HG03442 (cell line): Measurements from ENCODE around the gene ATP6V1D.
"Not testable (repeated sequence)": the region's sequence is repeated elsewhere in the genome, so short reads cannot be mapped to it uniquely, and the experiment has no call there.

Experiments
- ATAC-seq: cut with Tn5 transposase; IDR thresholded peaks from one replicate; pipeline ENCODE4 v1.9.1; 2021; ENCODE audit warnings: mild to moderate bottlenecking, moderate library complexity; ENCODE audit not compliant: unreplicated experiment

ATP6V1D gene

GRCh38 chr14:67371247-67372148 lies 11.9 kb upstream of the ATP6V1D start:
- ATAC-seq: no peak

DNA sequence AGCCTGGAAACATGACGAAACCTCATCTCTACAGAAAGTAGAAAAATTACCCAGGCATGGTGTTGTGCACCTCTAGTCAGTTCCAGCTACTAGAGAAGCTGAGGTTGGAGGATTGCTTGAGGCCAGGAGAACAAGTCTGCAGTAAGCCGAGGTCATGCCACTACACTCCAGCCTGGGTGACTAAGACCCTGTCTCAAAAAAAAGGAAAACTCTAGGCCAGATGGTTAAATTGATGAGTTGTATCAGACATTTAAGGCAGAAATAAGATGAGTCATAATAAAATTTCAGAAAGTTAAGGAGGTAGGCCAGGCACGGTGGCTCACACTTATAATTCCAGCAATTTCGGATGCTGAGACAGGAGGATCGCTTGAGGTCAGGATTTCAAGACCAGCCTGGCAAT lies 11.2 kb upstream of the ATP6V1D start:
- ATAC-seq: no peak

- no peak for ATAC-seq
Observed at GRCh38 chr14:67365476-67365875, 5.9 kb upstream of the ATP6V1D start.

GRCh38 chr14:67360470-67361206 lies 1.0 kb upstream of the ATP6V1D start:
- ATAC-seq: peak; percentile 18

GRCh38 chr14:67358924-67359774 lies 455 bp downstream of the ATP6V1D start:
- ATAC-seq: peak; percentile 2

- ATAC-seq: no peak
Observed at GRCh38 chr14:67357969-67358354, 1.6 kb downstream of the ATP6V1D start.

DNA sequence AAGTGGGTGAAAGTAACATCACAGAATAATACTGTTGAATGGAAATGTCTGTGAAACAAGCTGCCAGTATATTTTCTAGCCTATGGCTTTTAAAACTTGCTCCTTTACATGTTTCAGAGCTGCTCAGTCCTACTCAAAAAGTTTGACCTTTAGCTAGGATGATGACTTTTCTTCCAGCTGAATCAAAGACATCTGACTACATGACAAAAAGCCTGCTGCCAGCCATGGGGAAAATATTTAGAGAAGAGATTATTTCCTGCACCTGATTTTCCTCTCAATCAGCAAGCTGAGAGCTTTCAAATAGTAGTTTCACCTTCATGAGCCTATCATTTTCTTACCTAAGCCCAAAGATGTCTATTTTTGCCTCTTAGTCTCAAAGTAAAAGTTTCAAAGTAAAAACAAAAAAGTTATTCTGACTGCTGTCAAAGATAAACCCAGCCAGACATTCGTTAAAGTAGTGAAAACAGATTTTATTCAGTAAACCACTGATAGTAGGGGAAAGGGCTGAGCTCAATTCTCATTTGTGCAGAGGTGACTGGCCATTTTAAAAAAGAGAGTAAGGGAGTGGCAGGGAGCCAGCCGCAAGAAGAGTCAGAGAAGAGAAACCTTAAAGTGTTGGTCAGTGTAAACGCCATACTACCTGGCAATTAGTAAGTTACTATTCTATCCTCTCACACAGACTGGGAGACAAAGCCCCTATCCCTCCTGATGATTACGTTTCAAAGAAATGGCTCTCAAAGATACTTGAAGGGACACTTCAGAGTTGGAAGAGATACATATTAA lies 2.2 kb downstream of the ATP6V1D start:
- no peak for ATAC-seq

GRCh38 chr14:67352055-67352454 lies 7.5 kb downstream of the ATP6V1D start:
- ATAC-seq: no peak

GRCh38 chr14:67345583-67345982 lies 14.0 kb downstream of the ATP6V1D start:
- ATAC-seq: no peak

DNA sequence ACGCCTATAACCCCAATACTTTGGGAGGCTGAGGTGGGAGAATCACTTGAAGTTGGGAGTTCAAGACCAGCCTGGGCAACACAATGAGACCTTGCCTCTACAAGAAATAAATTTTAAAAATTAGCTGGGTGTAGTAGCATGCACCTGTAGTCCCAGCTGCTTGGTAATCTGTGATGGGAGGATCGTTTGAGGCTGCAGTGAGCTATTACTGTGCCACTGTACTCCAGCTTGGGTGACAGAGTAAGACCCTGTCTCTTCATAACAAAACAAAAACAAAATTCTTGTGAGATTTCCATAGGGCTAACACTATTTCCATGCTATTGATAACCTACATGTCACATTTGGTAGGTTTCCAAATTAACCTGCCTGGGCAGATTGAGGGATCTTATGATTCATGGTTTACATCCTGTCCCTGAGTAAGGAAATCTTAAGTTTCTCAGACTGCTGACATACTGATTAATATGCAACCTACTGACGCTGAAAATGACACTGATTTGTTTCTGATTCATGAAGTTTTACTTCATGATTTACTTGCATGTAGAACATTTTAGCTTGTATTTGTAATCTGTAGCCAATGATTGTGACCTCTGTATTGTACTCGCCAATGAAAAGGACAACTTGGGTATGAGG lies 15.9 kb downstream of the ATP6V1D start:
- ATAC-seq: no peak

DNA sequence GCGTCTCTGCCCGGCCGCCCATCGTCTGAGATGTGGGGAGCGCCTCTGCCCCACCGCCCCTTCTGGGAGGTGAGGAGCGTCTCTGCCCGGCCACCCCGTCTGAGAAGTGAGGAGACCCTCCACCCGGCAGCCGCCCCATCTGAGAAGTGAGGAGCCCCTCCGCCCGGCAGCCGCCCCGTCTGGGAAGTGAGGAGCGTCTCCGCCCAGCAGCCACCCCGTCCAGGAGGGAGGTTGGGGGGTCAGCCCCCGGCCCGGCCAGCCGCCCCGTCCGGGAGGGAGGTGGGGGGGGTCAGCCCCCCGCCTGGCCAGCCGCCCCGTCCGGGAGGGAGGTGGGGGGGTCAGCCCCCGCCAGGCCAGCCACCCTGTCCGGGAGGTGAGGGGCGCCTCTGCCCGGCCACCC lies 18.4 kb downstream of the ATP6V1D start:
- not testable (repeated sequence) for ATAC-seq

DNA sequence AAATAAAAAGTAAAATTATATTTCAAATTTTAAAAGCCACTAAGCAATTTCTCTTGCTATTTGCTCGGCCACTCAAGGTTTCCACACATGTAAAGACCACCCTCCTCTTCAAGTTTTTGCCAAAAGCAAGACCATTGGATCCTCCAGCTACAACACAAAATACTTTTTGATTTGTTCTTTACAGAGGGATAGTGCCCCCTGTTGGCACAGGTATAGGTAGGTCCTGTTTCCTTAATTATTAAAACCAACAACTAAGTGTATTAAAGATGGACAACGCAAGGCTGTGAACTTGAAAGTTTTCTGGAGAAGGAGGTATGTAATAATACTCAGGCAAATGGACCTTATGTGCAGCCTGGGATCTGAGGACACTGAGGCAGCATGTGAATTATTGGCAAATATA lies 23.8 kb downstream of the ATP6V1D start:
- no peak for ATAC-seq

- no peak for ATAC-seq
Observed at GRCh38 chr14:67332468-67332867, 27.1 kb downstream of the ATP6V1D start.

DNA sequence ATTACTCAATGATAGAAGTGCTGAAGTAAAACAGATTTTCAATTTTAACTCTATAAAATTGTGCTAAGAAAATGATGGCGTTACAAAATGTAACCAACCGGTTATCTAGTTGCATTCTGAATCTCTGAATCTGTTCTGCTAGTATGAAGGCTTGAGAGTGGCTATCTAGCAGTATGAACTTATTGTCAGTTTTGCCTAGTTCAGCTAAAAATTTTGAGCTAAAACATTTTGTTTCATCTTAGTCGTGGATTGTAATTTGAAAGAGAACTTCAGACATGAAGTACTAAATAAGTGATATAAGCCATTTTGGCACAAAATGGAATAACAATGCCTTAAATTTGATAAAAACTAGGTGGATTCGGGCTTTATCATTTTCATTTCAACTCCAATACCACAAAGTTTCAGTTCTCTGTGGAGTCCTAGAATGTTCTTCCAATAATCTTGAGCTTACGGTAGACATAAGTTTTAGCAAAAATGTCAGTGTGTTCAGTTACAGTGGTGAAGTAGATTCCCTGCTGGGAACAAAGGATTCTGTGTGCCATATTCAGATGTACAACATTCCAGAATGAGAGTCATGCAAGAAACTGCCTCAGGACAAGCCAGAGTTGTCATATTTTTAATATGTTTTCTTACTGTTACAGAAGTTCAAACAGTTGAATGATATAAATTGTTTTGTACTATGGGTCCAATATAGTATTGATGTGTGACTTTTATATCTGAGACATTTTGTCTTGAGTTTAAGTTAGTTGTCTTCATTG lies 28.1 kb downstream of the ATP6V1D start:
- ATAC-seq: no peak

GRCh38 chr14:67329666-67330065 lies 29.9 kb downstream of the ATP6V1D start:
- ATAC-seq: not testable (repeated sequence)

DNA sequence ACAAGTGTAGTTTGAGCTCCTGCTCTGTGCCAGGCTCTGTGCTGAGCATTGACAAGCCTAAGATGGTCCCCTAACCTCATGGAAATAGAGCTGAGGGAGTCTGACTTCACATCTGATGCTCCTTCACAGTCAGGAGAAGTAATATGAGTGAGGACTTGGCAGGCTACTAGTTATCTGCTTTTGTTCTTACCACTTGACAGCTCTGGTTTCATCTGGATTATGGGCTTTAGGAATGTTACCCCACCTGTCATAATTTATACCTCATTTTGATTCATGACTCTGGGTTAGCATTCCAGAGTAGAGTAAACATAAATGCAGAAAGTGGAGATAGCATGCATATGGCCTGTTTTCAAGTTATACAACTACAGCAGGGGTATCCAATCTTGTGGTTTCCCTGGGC lies 40.5 kb downstream of the ATP6V1D start:
- ATAC-seq: no peak

DNA sequence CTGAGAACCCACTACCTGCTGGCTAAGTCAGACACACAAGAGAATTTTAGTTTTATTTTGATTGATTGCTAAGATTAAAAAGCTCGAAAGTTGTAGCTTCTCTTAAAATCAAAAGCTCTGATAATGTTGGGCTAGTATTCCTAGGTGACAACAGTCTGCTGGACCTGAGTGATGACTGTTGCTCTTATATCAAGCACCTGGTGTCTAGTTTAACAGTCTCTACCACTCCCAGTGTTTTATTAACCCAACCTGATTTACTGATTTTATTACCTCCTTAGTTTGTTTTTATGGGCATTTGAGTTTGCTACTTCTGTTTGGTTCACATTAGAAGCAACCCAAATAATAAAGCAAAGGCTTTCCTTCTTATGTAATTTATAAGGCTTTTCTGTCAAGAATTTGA lies 41.8 kb downstream of the ATP6V1D start:
- ATAC-seq: no peak

DNA sequence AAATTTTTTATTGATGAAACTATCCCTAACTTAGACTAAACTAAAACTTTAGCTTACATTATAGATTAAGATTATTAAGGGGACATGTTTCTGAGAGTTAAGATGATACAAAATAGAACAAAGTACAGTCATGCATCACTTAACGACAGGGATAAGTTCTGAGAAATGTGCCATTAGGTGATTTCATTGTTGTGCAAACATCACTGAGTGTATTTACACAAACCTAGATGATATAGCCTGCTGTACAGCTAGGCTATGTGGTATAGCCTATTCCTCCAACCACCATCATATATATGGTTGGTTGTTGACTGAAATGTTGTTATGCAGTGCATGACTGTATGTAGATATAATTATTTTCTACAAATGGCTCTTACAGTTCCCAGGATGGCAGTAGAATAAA lies 46.5 kb downstream of the ATP6V1D start:
- no peak for ATAC-seq

- no peak for ATAC-seq
Observed at GRCh38 chr14:67311868-67312267, 47.7 kb downstream of the ATP6V1D start.
